Testis (tissue), 2 donors: ENCODE data around the gene MTAP.

Source experiments
- POLR2A ChIP-seq: fragments of 450-650 bp; IDR thresholded peaks from one replicate; pipeline ENCODE4 v1.6.1; 2017; ENCODE audit warnings: antibody characterized with exemption, mild to moderate bottlenecking, moderate library complexity
- TF ChIP-seq, protein P1 (sequence below), 3 experiments: fragments of 450-650 bp in 2 of 3; fragments of 200-600 bp in 1 of 3; sonication (generic) in 1 of 3; IDR thresholded peaks; one replicate each; pipeline ENCODE4 v1.5.1; 2016 to 2019; ENCODE audit warnings: antibody characterized with exemption in 3 of 3, mild to moderate bottlenecking in 2 of 3, moderate library complexity in 1 of 3

DNA sequence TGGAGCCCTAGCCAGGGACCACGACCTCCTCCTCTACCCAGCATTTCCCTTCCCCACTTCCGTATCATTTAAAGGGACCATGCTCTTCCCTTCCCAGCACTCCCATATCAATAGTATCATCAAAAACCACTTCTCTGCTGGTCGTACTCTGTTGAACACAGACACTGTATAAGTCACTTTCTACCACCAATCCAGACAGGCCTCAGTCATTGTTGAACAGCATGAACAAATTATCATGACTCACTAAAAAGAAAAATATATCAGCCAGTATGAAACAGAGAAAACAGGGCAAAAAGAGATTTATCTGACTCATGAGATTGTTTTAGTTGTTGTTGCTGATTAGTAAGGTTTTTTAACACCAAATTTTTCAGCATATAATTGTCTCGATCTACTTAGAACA lies 101.9 kb downstream of the MTAP start:
- TF ChIP-seq, protein P1, sequence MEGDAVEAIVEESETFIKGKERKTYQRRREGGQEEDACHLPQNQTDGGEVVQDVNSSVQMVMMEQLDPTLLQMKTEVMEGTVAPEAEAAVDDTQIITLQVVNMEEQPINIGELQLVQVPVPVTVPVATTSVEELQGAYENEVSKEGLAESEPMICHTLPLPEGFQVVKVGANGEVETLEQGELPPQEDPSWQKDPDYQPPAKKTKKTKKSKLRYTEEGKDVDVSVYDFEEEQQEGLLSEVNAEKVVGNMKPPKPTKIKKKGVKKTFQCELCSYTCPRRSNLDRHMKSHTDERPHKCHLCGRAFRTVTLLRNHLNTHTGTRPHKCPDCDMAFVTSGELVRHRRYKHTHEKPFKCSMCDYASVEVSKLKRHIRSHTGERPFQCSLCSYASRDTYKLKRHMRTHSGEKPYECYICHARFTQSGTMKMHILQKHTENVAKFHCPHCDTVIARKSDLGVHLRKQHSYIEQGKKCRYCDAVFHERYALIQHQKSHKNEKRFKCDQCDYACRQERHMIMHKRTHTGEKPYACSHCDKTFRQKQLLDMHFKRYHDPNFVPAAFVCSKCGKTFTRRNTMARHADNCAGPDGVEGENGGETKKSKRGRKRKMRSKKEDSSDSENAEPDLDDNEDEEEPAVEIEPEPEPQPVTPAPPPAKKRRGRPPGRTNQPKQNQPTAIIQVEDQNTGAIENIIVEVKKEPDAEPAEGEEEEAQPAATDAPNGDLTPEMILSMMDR (IDR thresholded peaks at IDR 0.05), result no peak
- TF ChIP-seq POLR2A, result no peak
